Progenitor cell of endocrine pancreas (in vitro differentiated cells): ENCODE results near the gene SRPRB. TPM values are rescaled to one million over a fixed set of nuclear protein-coding genes. Genes with fewer than 3 reads are reported as not detected.

Experiments
- DNase-seq: peaks from one replicate; pipeline ENCODE4 v3.0.0; 2021; ENCODE audit warnings: low spot score; ENCODE audit not compliant: unreplicated experiment
- H3K27ac Mint-ChIP-seq: 2 replicates; pipeline ENCODE4 v1.8.0; 2021; ENCODE audit warnings: mild to moderate bottlenecking, moderate library complexity, mixed read lengths
- H3K27me3 Mint-ChIP-seq: 2 replicates; pipeline ENCODE4 v1.8.0; 2021; ENCODE audit warnings: mixed read lengths
- H3K36me3 Mint-ChIP-seq: 2 replicates; pipeline ENCODE4 v1.8.0; 2022; ENCODE audit warnings: mixed read lengths; ENCODE audit not compliant: insufficient read depth
- H3K4me1 Mint-ChIP-seq: 2 replicates; pipeline ENCODE4 v1.8.0; 2021; ENCODE audit warnings: low read depth, mixed read lengths
- H3K4me3 Mint-ChIP-seq: 2 replicates; pipeline ENCODE4 v1.8.0; 2021; ENCODE audit warnings: low read depth, mild to moderate bottlenecking, moderate library complexity, mixed read lengths
- H3K9me3 Mint-ChIP-seq: 2 replicates; pipeline ENCODE4 v1.8.0; 2021; ENCODE audit warnings: low read depth, mixed read lengths
- CTCF ChIP-seq: fragments of 200-600 bp; sonication (generic); IDR thresholded peaks from one replicate; pipeline ENCODE4 v1.5.0; 2021; ENCODE audit warnings: antibody characterized with exemption, mild to moderate bottlenecking; ENCODE audit not compliant: unreplicated experiment
- total RNA-seq: library from RNA; stranded (reverse); gene quantifications from 2 replicates; pipeline ENCODE4 v1.2.1, GENCODE V29; 2021

Gene SRPRB
- total RNA-seq, 1 donor from 2014 or later = 38.2 TPM

- no peaks in the 10 kb centered on the region for H3K9me3 Mint-ChIP-seq
- no peaks in the 10 kb centered on the region for H3K27me3 Mint-ChIP-seq
- H3K4me1 Mint-ChIP-seq = no peaks in the 10 kb centered on the region
- DNase-seq = no peak
- H3K4me3 Mint-ChIP-seq = no peak overlapping the region
- H3K36me3 Mint-ChIP-seq = peaks cover 7% of the 10 kb centered on the region
- no peak overlapping the region for H3K27ac Mint-ChIP-seq
- TF ChIP-seq CTCF = no peak
Observed at GRCh38 chr3:133824961-133825485, 19.4 kb downstream of the SRPRB start.

- no peak for TF ChIP-seq CTCF
- Mint-ChIP-seq H3K9me3 (no peaks in the 10 kb centered on the region), H3K36me3 (peaks cover 3% of the 10 kb centered on the region), H3K27me3 (no peaks in the 10 kb centered on the region), H3K4me3 (no peak overlapping the region), H3K4me1 (no peaks in the 10 kb centered on the region), H3K27ac (no peak overlapping the region)
- no peak for DNase-seq
Observed at GRCh38 chr3:133825969-133826727, 20.5 kb downstream of the SRPRB start.

GRCh38 chr3:133827136-133827535 lies 21.5 kb downstream of the SRPRB start:
- H3K9me3 Mint-ChIP-seq = no peaks in the 10 kb centered on the region

GRCh38 chr3:133827684-133828083 lies 22.1 kb downstream of the SRPRB start:
- no peaks in the 10 kb centered on the region for H3K4me1 Mint-ChIP-seq
- H3K9me3 Mint-ChIP-seq = no peaks in the 10 kb centered on the region
- no peak overlapping the region for H3K27ac Mint-ChIP-seq
- peaks cover 2% of the 10 kb centered on the region for H3K36me3 Mint-ChIP-seq
- H3K27me3 Mint-ChIP-seq = no peaks in the 10 kb centered on the region
- TF ChIP-seq CTCF = no peak
- DNase-seq = no peak
- no peak overlapping the region for H3K4me3 Mint-ChIP-seq

More at GRCh38 chr3:133827136-133827535, 21.5 kb downstream of the SRPRB start:
- no peak for TF ChIP-seq CTCF
- no peak for DNase-seq
- no peaks in the 10 kb centered on the region for H3K4me1 Mint-ChIP-seq
- H3K4me3 Mint-ChIP-seq = no peak overlapping the region
- peaks cover 2% of the 10 kb centered on the region for H3K36me3 Mint-ChIP-seq
- H3K27me3 Mint-ChIP-seq = no peaks in the 10 kb centered on the region
- no peak overlapping the region for H3K27ac Mint-ChIP-seq

DNA sequence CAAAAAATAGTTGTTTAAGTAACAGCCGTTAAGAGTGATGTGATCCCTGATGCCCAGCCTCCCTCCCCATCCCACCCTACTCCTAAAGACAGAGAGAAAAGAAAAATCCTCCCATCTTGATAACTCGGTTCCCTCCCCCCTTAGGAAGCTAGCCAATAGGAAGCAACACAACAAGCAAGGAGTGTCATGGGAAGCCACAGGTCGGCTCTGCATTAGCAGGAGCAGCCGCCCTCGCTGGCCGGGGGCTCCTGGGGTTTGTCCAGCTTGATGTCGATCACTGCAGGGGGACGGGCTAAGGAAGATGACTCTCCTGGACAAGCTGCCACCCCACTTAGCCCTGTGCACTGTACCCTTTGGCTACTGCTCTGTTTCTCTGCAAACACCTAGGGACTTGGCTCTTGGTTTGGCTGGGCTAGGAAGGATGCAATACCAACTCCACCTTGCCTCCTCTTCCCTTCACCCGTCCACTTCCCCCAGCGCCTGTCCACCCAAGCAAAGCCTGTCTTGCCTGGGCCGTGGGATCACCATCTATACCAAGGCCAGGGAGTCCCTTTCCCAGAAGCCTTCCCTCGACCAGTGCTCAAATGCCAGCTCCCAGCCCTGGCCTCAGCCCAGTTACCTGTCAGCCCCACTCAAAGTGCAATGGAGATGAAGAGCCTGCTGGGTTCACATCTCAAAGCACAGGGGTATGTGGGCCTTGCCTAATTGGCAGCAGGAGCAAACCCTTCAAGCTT lies 23.1 kb downstream of the SRPRB start:
- no peak for DNase-seq
- no peak for TF ChIP-seq CTCF
- H3K27ac Mint-ChIP-seq = no peak overlapping the region

More for the DNA sequence above, 23.1 kb downstream of the SRPRB start:
- no peaks in the 10 kb centered on the region for H3K9me3 Mint-ChIP-seq
- H3K4me1 Mint-ChIP-seq = no peaks in the 10 kb centered on the region
- no peak overlapping the region for H3K4me3 Mint-ChIP-seq
- no peaks in the 10 kb centered on the region for H3K27me3 Mint-ChIP-seq
- H3K36me3 Mint-ChIP-seq = peaks cover 2% of the 10 kb centered on the region
